Regular cardiac myocyte (primary cell): ENCODE results near the gene PARD3B. TPM values are rescaled to one million over a fixed set of nuclear protein-coding genes. Genes with fewer than 3 reads are reported as not detected.

Experiments
- total RNA-seq: library from RNA; depleted of rRNA; stranded (reverse); fragments of >200 nt; gene quantifications from 2 replicates; pipeline ENCODE4 v1.2.3, GENCODE V29; 2014

PARD3B gene, protein sequence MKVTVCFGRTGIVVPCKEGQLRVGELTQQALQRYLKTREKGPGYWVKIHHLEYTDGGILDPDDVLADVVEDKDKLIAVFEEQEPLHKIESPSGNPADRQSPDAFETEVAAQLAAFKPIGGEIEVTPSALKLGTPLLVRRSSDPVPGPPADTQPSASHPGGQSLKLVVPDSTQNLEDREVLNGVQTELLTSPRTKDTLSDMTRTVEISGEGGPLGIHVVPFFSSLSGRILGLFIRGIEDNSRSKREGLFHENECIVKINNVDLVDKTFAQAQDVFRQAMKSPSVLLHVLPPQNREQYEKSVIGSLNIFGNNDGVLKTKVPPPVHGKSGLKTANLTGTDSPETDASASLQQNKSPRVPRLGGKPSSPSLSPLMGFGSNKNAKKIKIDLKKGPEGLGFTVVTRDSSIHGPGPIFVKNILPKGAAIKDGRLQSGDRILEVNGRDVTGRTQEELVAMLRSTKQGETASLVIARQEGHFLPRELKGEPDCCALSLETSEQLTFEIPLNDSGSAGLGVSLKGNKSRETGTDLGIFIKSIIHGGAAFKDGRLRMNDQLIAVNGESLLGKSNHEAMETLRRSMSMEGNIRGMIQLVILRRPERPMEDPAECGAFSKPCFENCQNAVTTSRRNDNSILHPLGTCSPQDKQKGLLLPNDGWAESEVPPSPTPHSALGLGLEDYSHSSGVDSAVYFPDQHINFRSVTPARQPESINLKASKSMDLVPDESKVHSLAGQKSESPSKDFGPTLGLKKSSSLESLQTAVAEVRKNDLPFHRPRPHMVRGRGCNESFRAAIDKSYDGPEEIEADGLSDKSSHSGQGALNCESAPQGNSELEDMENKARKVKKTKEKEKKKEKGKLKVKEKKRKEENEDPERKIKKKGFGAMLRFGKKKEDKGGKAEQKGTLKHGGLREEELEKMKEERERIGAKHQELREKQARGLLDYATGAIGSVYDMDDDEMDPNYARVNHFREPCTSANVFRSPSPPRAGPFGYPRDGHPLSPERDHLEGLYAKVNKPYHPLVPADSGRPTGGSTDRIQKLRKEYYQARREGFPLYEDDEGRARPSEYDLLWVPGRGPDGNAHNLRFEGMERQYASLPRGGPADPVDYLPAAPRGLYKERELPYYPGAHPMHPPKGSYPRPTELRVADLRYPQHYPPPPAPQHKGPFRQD (N-terminal part only)
- total RNA-seq, result 2.7 and 9.9 TPM in 2 replicates

GRCh38 chr2:204544961-204545860, at the start of gene PARD3B:
Gene PARD3B, plus strand, starts transcription at chr2:204545475. Its CDS starts 525 bp downstream, at chr2:204546000.

